CD4-positive, alpha-beta T cell (primary cell): ENCODE data around the gene PTPRN2. TPM values are rescaled to one million over a fixed set of nuclear protein-coding genes. Genes with fewer than 3 reads are reported as not detected.

Source experiments
- ATAC-seq: fragments of 200-7000 bp; cut with Tn5 transposase; one replicate; pipeline ENCODE4 v1.10.0; 2022; ENCODE audit warnings: mild to moderate bottlenecking; ENCODE audit not compliant: poor library complexity
- CTCF ChIA-PET: fragments of 350-600 bp; sonication (Branson Sonifier 250); formaldehyde crosslinking; loops from one replicate; lab custom pipeline; 2021; ENCODE audit warnings: antibody characterized with exemption, inconsistent platforms; lab: Charles Lee
- POLR2A ChIA-PET: fragments of 350-600 bp; sonication (Branson Sonifier 250); formaldehyde crosslinking; loops from one replicate; lab custom pipeline; 2021; ENCODE audit warnings: antibody characterized with exemption, inconsistent platforms; lab: Charles Lee
- DNase-seq, 14 experiments: peaks; one replicate each; pipeline ENCODE4 v3.0.0-alpha.2; 2013 to 2020; ENCODE audit warnings: mixed read lengths in 2 of 14
- H3K27ac ChIP-seq, 2 donors: one replicate each; pipeline versions ENCODE4 v1.5.1 to v1.7.0; 2013; ENCODE audit warnings: low read length in 2 of 2, low read depth in 1 of 2, mild to moderate bottlenecking in 1 of 2
- H3K27me3 ChIP-seq, 2 experiments: 1 replicate in 1 of 2; 2 replicates in 1 of 2; pipeline versions ENCODE4 v1.6.1 to v1.7.0; 2013; ENCODE audit warnings: low read length in 2 of 2, control low read depth in 1 of 2, mild to moderate bottlenecking in 1 of 2, moderate library complexity in 1 of 2; ENCODE audit not compliant: insufficient read depth in 2 of 2, control insufficient read depth in 1 of 2
- H3K36me3 ChIP-seq: one replicate; pipeline ENCODE4 v1.6.1; 2013; ENCODE audit warnings: low read length, control low read depth; ENCODE audit not compliant: insufficient read depth
- H3K4me1 ChIP-seq: one replicate; pipeline ENCODE4 v1.6.1; 2013; ENCODE audit warnings: low read length, control low read depth; ENCODE audit not compliant: insufficient read depth
- H3K4me3 ChIP-seq: one replicate; pipeline ENCODE4 v1.5.1; 2013; ENCODE audit warnings: mild to moderate bottlenecking, low read length, moderate library complexity
- H3K9me3 ChIP-seq, 2 experiments: 1 replicate in 1 of 2; 2 replicates in 1 of 2; pipeline versions ENCODE4 v1.6.1 to v1.7.0; 2013; ENCODE audit warnings: low read length in 2 of 2, mild to moderate bottlenecking in 2 of 2, control low read depth in 1 of 2, moderate library complexity in 1 of 2; ENCODE audit not compliant: control insufficient read depth in 1 of 2, insufficient read depth in 1 of 2
- H3K27ac Mint-ChIP-seq: one replicate; pipeline ENCODE4 v1.8.0; 2020; ENCODE audit warnings: mixed read lengths
- H3K27me3 Mint-ChIP-seq: one replicate; pipeline ENCODE4 v1.8.0; 2021; ENCODE audit warnings: mixed read lengths
- H3K36me3 Mint-ChIP-seq: one replicate; pipeline ENCODE4 v1.8.0; 2021; ENCODE audit warnings: low read depth, mixed read lengths
- H3K4me1 Mint-ChIP-seq: one replicate; pipeline ENCODE4 v1.8.0; 2021; ENCODE audit warnings: low read depth, mixed read lengths
- H3K4me3 Mint-ChIP-seq: one replicate; pipeline ENCODE4 v1.8.0; 2020; ENCODE audit warnings: mild to moderate bottlenecking, mixed read lengths
- H3K9me3 Mint-ChIP-seq: one replicate; pipeline ENCODE4 v1.8.0; 2020; ENCODE audit warnings: mixed read lengths
- CTCF ChIP-seq: fragments of 200-600 bp; IDR thresholded peaks from one replicate; pipeline ENCODE4 v1.8.0; 2022; ENCODE audit warnings: antibody characterized with exemption, mild to moderate bottlenecking
- intact Hi-C, 2 experiments: fragments of 100-400 bp; cut with DNase I in 1 of 2; cut with micrococcal nuclease in 1 of 2; formaldehyde crosslinking; loops; one replicate each; pipeline versions ENCODE4 v1.15.1 to v1.9.0; 2023 to 2025; cut with DNase I, micrococcal nuclease
- total RNA-seq, 174 experiments: library from RNA in 2 of 174; stranded (reverse) in 2 of 174; gene quantifications; one replicate each; pipeline ENCODE4 v1.2.3 and lab custom pipeline; 2021 to 2026

The PTPRN2 gene
- total RNA-seq, 2 experiments from 2014 or later = 0.34 to 0.44 TPM

GRCh38 chr7:158601090-158601489, 13.5 kb upstream of the PTPRN2 start:
- POLR2A ChIA-PET = no interaction called here
- H3K4me1 ChIP-seq = no peaks in the 10 kb centered on the region
- H3K9me3 ChIP-seq = peaks cover 0 to 8% of the 10 kb centered on the region in 2 experiments
- H3K27me3 Mint-ChIP-seq = no peaks in the 10 kb centered on the region
- H3K9me3 Mint-ChIP-seq = no peaks in the 10 kb centered on the region
- ATAC-seq = no peak
- no peak overlapping the region for H3K27ac ChIP-seq
- CTCF ChIA-PET = no interaction called here
- H3K4me1 Mint-ChIP-seq = no peaks in the 10 kb centered on the region
- no peaks in the 10 kb centered on the region for H3K27me3 ChIP-seq
- H3K27ac Mint-ChIP-seq = no peak overlapping the region
- H3K36me3 ChIP-seq = no peaks in the 10 kb centered on the region
- no peak for TF ChIP-seq CTCF
- H3K4me3 ChIP-seq = no peak overlapping the region
- no peak overlapping the region for H3K4me3 Mint-ChIP-seq
- no peak for DNase-seq
- no peaks in the 10 kb centered on the region for H3K36me3 Mint-ChIP-seq
- intact Hi-C loops = no loop called here

- Histone ChIP-seq H3K9me3 (peaks cover 0 to 22% of the 10 kb centered on the region in 2 experiments), H3K36me3 (no peaks in the 10 kb centered on the region), H3K4me1 (no peaks in the 10 kb centered on the region), H3K27ac (no peak overlapping the region), H3K27me3 (no peaks in the 10 kb centered on the region), H3K4me3 (no peak overlapping the region)
- no peaks in the 10 kb centered on the region for H3K9me3 Mint-ChIP-seq
- H3K36me3 Mint-ChIP-seq = no peaks in the 10 kb centered on the region
- ATAC-seq (no peak), DNase-seq (no peak)
- TF ChIP-seq CTCF = no peak
- no peaks in the 10 kb centered on the region for H3K27me3 Mint-ChIP-seq
- H3K27ac Mint-ChIP-seq = no peak overlapping the region
- ChIA-PET POLR2A (no interaction called here), CTCF (no interaction called here)
- intact Hi-C loops = no loop called here
- no peaks in the 10 kb centered on the region for H3K4me1 Mint-ChIP-seq
- H3K4me3 Mint-ChIP-seq = no peak overlapping the region
These were observed 9.1 kb upstream of the PTPRN2 start for GRCh38 chr7:158596745-158597144.

GRCh38 chr7:158596309-158596708, 8.7 kb upstream of the PTPRN2 start:
- Histone ChIP-seq H3K27me3 (no peaks in the 10 kb centered on the region), H3K4me3 (no peak overlapping the region), H3K27ac (no peak overlapping the region), H3K4me1 (no peaks in the 10 kb centered on the region), H3K36me3 (no peaks in the 10 kb centered on the region), H3K9me3 (peaks cover 0 to 22% of the 10 kb centered on the region in 2 experiments)
- no peaks in the 10 kb centered on the region for H3K27me3 Mint-ChIP-seq
- H3K9me3 Mint-ChIP-seq = no peaks in the 10 kb centered on the region
- TF ChIP-seq CTCF = no peak
- ATAC-seq (no peak), DNase-seq (no peak)
- intact Hi-C loops = no loop called here
- no peak overlapping the region for H3K27ac Mint-ChIP-seq
- ChIA-PET CTCF (no interaction called here), POLR2A (no interaction called here)
- no peaks in the 10 kb centered on the region for H3K36me3 Mint-ChIP-seq
- H3K4me3 Mint-ChIP-seq = no peak overlapping the region
- no peaks in the 10 kb centered on the region for H3K4me1 Mint-ChIP-seq
